Erythroblast (primary cell): ENCODE measurements around the gene OR9A2.

Experiments
- GATA1 ChIP-seq: IDR thresholded peaks from 2 replicates; pipeline ENCODE4 v1.6.1; 2011; ENCODE audit warnings: low read depth, mild to moderate bottlenecking, control low read depth, low read length, moderate library complexity
- POLR2A ChIP-seq: IDR thresholded peaks from 2 replicates; pipeline ENCODE4 v1.6.1; 2011; ENCODE audit warnings: mild to moderate bottlenecking, low read length

DNA sequence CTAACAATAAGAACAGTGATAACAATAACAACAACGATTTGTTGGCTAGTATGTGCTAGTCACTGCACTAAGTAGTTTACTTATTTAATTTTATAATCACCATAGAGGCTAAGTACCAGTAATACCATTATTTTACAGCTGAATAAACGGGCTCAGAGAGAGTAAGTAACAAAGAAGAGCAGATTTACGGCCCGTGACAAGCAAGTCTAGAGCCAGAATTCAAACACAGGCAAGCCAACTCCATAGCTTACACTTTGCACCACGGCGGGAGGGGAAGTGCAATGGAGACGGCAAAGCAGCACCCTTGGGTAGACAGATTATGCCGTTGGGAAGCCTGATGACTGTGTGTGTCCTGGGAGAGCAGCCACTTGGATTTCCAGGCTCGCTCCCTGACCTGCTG, 24.0 kb upstream of the OR9A2 start:
- TF ChIP-seq POLR2A: no peak
- TF ChIP-seq GATA1: no peak
